ENCODE measurements around the gene CENPVL3. TPM values are rescaled to one million over a fixed set of nuclear protein-coding genes. Genes with fewer than 3 reads are reported as not detected.

Gene CENPVL3
- polyA plus RNA-seq, 3 donors = not detected

DNA sequence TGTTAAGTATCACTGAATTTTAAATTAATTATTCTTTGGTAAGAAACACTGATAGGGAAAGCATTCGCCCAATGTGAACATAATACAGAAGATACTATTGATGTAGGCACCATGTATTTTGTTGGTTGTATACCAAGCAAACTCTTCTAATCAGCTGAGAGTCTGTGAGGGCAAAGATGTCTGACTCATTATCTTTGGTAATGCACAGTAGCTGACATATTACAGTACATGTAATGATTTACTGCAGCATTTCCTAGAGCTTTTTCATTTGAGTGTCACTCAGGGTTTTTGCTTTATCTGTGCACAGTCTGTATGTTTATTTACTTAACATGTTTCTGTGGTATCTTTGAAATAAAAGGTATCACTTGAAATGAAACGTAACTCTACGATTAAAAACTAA lies 49.2 kb downstream of the CENPVL3 start:
- Histone ChIP-seq H3K27me3 (ENCODE audit: control insufficient read depth in 2 of 2, insufficient read depth in 2 of 2, low read length in 2 of 2) (no peaks in the 10 kb centered on the region), H3K9me3 (replicated peaks in 1 of 2; ENCODE audit: control insufficient read depth in 1 of 2, insufficient read depth in 1 of 2, low read length in 2 of 2) (no peaks in the 10 kb centered on the region), H3K79me2 (ENCODE audit: insufficient read depth, low read length) (no peaks in the 10 kb centered on the region), H3K9ac (ENCODE audit: insufficient read depth, low read length, poor library complexity, severe bottlenecking) (no peak overlapping the region), H3K4me3 (replicated peaks in 1 of 3; ENCODE audit: low read depth in 2 of 3, low read length in 3 of 3) (no peak overlapping the region), H3K27ac (ENCODE audit: low read depth in 1 of 2, low read length in 2 of 2) (no peak overlapping the region), H3K4me2 (replicated peaks; ENCODE audit: extremely low read depth, low read length, poor library complexity, severe bottlenecking) (no peak overlapping the region), H3K4me1 (ENCODE audit: control insufficient read depth in 1 of 2, insufficient read depth in 2 of 2, low read length in 2 of 2) (no peaks in the 10 kb centered on the region), H2AFZ (ENCODE audit: insufficient read depth, low read depth, low read length, poor library complexity, severe bottlenecking) (no peak overlapping the region), H4K20me1 (ENCODE audit: insufficient read depth, low read length) (no peaks in the 10 kb centered on the region), H3K36me3 (replicated peaks in 1 of 2; ENCODE audit: control insufficient read depth in 1 of 2, insufficient read depth in 2 of 2, low read length in 2 of 2) (no peaks in the 10 kb centered on the region)
- H3K27ac Mint-ChIP-seq = no peak overlapping the region
- WGBS (ENCODE audit: insufficient coverage) = no CpG with 5 or more reads among the region's 3 CpGs
- DNase-seq = no peak
- H3K27me3 Mint-ChIP-seq (ENCODE audit: low read depth in 3 of 3) = peaks cover 0 to 9% (median 2%) of the 10 kb centered on the region in 3 donors
- intact Hi-C loops (cut with micrococcal nuclease) = no loop called here
- no peaks in the 10 kb centered on the region for H3K36me3 Mint-ChIP-seq
- H3K9me3 Mint-ChIP-seq = peaks cover 0 to 3% (median 0%) of the 10 kb centered on the region in 7 donors
- TF ChIP-seq, protein P1, sequence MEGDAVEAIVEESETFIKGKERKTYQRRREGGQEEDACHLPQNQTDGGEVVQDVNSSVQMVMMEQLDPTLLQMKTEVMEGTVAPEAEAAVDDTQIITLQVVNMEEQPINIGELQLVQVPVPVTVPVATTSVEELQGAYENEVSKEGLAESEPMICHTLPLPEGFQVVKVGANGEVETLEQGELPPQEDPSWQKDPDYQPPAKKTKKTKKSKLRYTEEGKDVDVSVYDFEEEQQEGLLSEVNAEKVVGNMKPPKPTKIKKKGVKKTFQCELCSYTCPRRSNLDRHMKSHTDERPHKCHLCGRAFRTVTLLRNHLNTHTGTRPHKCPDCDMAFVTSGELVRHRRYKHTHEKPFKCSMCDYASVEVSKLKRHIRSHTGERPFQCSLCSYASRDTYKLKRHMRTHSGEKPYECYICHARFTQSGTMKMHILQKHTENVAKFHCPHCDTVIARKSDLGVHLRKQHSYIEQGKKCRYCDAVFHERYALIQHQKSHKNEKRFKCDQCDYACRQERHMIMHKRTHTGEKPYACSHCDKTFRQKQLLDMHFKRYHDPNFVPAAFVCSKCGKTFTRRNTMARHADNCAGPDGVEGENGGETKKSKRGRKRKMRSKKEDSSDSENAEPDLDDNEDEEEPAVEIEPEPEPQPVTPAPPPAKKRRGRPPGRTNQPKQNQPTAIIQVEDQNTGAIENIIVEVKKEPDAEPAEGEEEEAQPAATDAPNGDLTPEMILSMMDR (IDR thresholded peaks at IDR 0.05) = no peak
- no peak overlapping the region for H3K4me3 Mint-ChIP-seq
- no peaks in the 10 kb centered on the region for H3K4me1 Mint-ChIP-seq

DNA sequence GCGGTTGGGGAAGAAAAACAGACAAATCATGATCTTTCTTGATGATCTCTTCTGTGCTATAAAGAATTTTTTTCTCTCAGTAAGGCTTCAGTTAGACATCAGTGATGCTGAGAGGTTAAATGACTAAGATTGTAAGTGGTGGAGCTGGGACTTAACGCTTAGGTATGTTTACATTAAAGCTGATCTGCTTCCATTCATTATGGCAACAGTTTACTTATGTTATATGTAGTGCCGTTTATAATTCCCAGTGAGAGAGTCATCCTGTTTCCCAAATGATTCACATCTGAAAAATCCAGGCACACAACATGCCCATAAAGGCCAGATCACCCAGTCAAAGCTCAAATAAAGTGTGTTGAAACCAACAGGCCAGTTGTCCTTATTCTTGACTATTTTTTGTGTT lies 50.1 kb downstream of the CENPVL3 start:
- Mint-ChIP-seq H3K27me3 (ENCODE audit: low read depth in 3 of 3) (peaks cover 0 to 9% (median 2%) of the 10 kb centered on the region in 3 donors), H3K27ac (no peak overlapping the region), H3K9me3 (peaks cover 0 to 7% (median 4%) of the 10 kb centered on the region in 7 donors), H3K36me3 (no peaks in the 10 kb centered on the region), H3K4me1 (no peaks in the 10 kb centered on the region), H3K4me3 (no peak overlapping the region)
- intact Hi-C loops (cut with micrococcal nuclease) = no loop called here
- Histone ChIP-seq H3K4me3 (replicated peaks in 1 of 3; ENCODE audit: low read depth in 2 of 3, low read length in 3 of 3) (no peak overlapping the region), H3K79me2 (ENCODE audit: insufficient read depth, low read length) (no peaks in the 10 kb centered on the region), H3K27ac (ENCODE audit: low read depth in 1 of 2, low read length in 2 of 2) (no peak overlapping the region), H3K4me1 (ENCODE audit: control insufficient read depth in 1 of 2, insufficient read depth in 2 of 2, low read length in 2 of 2) (no peaks in the 10 kb centered on the region), H3K27me3 (ENCODE audit: control insufficient read depth in 2 of 2, insufficient read depth in 2 of 2, low read length in 2 of 2) (no peaks in the 10 kb centered on the region), H3K4me2 (replicated peaks; ENCODE audit: extremely low read depth, low read length, poor library complexity, severe bottlenecking) (no peak overlapping the region), H3K9me3 (replicated peaks in 1 of 2; ENCODE audit: control insufficient read depth in 1 of 2, insufficient read depth in 1 of 2, low read length in 2 of 2) (peaks cover 2 to 3% of the 10 kb centered on the region in 2 donors), H3K9ac (ENCODE audit: insufficient read depth, low read length, poor library complexity, severe bottlenecking) (no peak overlapping the region), H4K20me1 (ENCODE audit: insufficient read depth, low read length) (no peaks in the 10 kb centered on the region), H2AFZ (ENCODE audit: insufficient read depth, low read depth, low read length, poor library complexity, severe bottlenecking) (no peak overlapping the region), H3K36me3 (replicated peaks in 1 of 2; ENCODE audit: control insufficient read depth in 1 of 2, insufficient read depth in 2 of 2, low read length in 2 of 2) (no peaks in the 10 kb centered on the region)
- no CpG with 5 or more reads among the region's 3 CpGs for WGBS (ENCODE audit: insufficient coverage)
- no peak for DNase-seq
- TF ChIP-seq, protein P1 (IDR thresholded peaks at IDR 0.05) = no peak

Other genes starting within 250 kb of the CENPVL3 start
- under 1 TPM in 2 of 3 donors, not detected in 1; 0.07 to 0.09 TPM for gene NUDT11, start 122.3 kb downstream of the CENPVL3 start, polyA plus RNA-seq
- not detected for gene CENPVL2, start 63.9 kb upstream of the CENPVL3 start, polyA plus RNA-seq
- gene CENPVL1, start 91.6 kb upstream of the CENPVL3 start, polyA plus RNA-seq = not detected
- gene GSPT2, start 124.5 kb upstream of the CENPVL3 start, polyA plus RNA-seq = 1 to 10 TPM in 2 of 3 donors, under 1 TPM in 1; 0.40 to 1.6 (median 1.4) TPM

All from CD14-positive monocyte (primary cell).